ENCODE data around the gene BRD2.

DNA sequence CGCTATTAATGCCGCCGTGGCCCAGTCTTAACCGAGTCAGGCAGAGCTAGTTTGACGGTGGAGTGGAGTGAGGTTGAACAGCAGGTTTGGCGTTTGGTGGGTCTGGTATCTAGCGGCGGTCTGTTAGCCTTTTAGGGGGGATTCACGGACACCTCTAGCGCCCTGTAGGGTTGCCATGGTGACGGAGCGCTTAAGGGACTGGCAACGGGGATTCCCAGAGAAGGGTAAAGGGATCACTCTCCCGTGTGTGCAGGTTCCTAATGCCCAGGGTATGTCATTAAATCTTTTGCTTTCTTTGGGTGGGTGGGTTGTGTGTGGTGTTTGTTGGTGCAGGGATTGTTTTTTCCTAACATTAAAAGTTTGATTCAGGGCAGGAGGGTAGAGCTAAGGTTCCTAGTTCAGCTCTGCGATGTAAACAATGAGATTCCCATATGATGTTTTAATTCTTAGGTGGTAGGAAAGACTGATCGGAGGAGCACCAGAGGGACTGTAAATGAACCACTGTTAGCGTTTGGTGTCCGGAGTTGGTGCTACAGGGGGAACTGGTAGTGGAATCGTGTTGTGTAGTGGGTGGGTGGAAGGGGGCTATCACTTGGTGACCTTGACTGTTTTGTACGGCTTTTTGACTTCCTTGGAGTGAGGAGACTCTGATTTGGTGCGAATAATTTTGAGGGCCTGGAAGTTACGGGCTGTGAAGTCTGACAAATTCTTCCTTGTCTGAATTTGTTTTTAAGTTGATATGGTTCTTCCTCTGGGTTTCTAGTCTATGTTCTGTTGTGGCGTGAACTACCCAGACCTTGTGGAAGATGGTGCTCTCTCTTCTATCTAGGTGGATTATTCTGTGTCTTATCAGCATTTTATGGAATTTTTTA, 5.0 kb downstream of the BRD2 start:
- TF ChIP-seq POLR2A (IDR thresholded peaks at IDR 0.05; ENCODE audit: low read length) = no peak
- TF ChIP-seq, protein P1, sequence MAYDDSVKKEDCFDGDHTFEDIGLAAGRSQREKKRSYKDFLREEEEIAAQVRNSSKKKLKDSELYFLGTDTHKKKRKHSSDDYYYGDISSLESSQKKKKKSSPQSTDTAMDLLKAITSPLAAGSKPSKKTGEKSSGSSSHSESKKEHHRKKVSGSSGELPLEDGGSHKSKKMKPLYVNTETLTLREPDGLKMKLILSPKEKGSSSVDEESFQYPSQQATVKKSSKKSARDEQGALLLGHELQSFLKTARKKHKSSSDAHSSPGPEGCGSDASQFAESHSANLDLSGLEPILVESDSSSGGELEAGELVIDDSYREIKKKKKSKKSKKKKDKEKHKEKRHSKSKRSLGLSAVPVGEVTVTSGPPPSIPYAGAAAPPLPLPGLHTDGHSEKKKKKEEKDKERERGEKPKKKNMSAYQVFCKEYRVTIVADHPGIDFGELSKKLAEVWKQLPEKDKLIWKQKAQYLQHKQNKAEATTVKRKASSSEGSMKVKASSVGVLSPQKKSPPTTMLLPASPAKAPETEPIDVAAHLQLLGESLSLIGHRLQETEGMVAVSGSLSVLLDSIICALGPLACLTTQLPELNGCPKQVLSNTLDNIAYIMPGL (CRISPR knock-in tag; IDR thresholded peaks at IDR 0.05; ENCODE audit: borderline replicate concordance) = no peak
- TF ChIP-seq ZC3H11A (IDR thresholded peaks at IDR 0.05) = no peak
- TF ChIP-seq RFX5 (IDR thresholded peaks at IDR 0.05) = no peak
- TF ChIP-seq KDM5A (IDR thresholded peaks at IDR 0.05) = no peak
- TF ChIP-seq, protein P2, sequence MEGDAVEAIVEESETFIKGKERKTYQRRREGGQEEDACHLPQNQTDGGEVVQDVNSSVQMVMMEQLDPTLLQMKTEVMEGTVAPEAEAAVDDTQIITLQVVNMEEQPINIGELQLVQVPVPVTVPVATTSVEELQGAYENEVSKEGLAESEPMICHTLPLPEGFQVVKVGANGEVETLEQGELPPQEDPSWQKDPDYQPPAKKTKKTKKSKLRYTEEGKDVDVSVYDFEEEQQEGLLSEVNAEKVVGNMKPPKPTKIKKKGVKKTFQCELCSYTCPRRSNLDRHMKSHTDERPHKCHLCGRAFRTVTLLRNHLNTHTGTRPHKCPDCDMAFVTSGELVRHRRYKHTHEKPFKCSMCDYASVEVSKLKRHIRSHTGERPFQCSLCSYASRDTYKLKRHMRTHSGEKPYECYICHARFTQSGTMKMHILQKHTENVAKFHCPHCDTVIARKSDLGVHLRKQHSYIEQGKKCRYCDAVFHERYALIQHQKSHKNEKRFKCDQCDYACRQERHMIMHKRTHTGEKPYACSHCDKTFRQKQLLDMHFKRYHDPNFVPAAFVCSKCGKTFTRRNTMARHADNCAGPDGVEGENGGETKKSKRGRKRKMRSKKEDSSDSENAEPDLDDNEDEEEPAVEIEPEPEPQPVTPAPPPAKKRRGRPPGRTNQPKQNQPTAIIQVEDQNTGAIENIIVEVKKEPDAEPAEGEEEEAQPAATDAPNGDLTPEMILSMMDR (IDR thresholded peaks at IDR 0.05) = no peak
- no peak for TF ChIP-seq HDAC2 (IDR thresholded peaks at IDR 0.05)
- TF ChIP-seq EHF (CRISPR knock-in tag; IDR thresholded peaks at IDR 0.05) = no peak
- no peak for TF ChIP-seq RAD21 (conservative IDR thresholded peaks at IDR 0.05 in 1 of 2, IDR thresholded peaks at IDR 0.05 in 1 of 2)
- TF ChIP-seq, protein P3, sequence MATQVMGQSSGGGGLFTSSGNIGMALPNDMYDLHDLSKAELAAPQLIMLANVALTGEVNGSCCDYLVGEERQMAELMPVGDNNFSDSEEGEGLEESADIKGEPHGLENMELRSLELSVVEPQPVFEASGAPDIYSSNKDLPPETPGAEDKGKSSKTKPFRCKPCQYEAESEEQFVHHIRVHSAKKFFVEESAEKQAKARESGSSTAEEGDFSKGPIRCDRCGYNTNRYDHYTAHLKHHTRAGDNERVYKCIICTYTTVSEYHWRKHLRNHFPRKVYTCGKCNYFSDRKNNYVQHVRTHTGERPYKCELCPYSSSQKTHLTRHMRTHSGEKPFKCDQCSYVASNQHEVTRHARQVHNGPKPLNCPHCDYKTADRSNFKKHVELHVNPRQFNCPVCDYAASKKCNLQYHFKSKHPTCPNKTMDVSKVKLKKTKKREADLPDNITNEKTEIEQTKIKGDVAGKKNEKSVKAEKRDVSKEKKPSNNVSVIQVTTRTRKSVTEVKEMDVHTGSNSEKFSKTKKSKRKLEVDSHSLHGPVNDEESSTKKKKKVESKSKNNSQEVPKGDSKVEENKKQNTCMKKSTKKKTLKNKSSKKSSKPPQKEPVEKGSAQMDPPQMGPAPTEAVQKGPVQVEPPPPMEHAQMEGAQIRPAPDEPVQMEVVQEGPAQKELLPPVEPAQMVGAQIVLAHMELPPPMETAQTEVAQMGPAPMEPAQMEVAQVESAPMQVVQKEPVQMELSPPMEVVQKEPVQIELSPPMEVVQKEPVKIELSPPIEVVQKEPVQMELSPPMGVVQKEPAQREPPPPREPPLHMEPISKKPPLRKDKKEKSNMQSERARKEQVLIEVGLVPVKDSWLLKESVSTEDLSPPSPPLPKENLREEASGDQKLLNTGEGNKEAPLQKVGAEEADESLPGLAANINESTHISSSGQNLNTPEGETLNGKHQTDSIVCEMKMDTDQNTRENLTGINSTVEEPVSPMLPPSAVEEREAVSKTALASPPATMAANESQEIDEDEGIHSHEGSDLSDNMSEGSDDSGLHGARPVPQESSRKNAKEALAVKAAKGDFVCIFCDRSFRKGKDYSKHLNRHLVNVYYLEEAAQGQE (IDR thresholded peaks at IDR 0.05) = no peak
- TF ChIP-seq PBX3 (IDR thresholded peaks at IDR 0.05) = no peak
- no peak for TF ChIP-seq EP300 (IDR thresholded peaks at IDR 0.05)
- no peak for TF ChIP-seq GATA3 (IDR thresholded peaks at IDR 0.05; ENCODE audit: borderline replicate concordance)
